Fibroblast of mammary gland (primary cell): Measurements from ENCODE around the gene DNM3.
"Not testable (repeated sequence)": the region's sequence is repeated elsewhere in the genome, so short reads cannot be mapped to it uniquely, and the experiment has no call there.

Experiments
- DNase-seq: peaks from one replicate; pipeline ENCODE4 v3.0.0-alpha.2; 2010; ENCODE audit warnings: low read depth
- H3K4me3 ChIP-seq: 2 replicates; pipeline ENCODE4 v1.5.1; 2011; ENCODE audit warnings: low read depth, mild to moderate bottlenecking, low read length, moderate library complexity; ENCODE audit not compliant: control insufficient read depth
- TF ChIP-seq, protein P1 (sequence below): conservative IDR thresholded peaks from 2 replicates; pipeline ENCODE4 v1.5.1; 2011; ENCODE audit warnings: low read depth, low read length, inconsistent platforms; ENCODE audit not compliant: control insufficient read depth, insufficient read depth

DNM3 gene

DNA sequence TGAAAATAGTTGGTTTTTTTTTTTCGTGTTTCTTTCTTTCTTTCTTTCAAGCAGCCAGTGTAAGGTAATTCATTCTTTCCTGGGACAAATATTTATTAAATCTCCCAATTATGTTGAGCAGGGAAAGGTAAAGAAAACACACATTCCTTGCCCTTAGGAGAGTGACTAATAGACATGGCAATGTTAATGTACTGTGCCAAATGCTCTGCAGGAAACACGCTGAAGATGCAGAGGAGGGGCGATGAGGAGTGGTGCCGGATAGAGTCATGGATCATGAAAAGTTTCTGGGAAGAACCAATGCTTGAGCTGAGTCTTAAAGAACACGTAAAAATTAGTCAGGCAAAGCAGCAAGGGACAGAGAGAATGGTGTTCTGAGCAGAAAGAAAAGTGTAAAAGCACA is 199.2 kb downstream of the DNM3 start:
- H3K4me3 ChIP-seq: no peak overlapping the region
- DNase-seq: peak; percentile 31
- TF ChIP-seq, protein P1, sequence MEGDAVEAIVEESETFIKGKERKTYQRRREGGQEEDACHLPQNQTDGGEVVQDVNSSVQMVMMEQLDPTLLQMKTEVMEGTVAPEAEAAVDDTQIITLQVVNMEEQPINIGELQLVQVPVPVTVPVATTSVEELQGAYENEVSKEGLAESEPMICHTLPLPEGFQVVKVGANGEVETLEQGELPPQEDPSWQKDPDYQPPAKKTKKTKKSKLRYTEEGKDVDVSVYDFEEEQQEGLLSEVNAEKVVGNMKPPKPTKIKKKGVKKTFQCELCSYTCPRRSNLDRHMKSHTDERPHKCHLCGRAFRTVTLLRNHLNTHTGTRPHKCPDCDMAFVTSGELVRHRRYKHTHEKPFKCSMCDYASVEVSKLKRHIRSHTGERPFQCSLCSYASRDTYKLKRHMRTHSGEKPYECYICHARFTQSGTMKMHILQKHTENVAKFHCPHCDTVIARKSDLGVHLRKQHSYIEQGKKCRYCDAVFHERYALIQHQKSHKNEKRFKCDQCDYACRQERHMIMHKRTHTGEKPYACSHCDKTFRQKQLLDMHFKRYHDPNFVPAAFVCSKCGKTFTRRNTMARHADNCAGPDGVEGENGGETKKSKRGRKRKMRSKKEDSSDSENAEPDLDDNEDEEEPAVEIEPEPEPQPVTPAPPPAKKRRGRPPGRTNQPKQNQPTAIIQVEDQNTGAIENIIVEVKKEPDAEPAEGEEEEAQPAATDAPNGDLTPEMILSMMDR: no peak

DNA sequence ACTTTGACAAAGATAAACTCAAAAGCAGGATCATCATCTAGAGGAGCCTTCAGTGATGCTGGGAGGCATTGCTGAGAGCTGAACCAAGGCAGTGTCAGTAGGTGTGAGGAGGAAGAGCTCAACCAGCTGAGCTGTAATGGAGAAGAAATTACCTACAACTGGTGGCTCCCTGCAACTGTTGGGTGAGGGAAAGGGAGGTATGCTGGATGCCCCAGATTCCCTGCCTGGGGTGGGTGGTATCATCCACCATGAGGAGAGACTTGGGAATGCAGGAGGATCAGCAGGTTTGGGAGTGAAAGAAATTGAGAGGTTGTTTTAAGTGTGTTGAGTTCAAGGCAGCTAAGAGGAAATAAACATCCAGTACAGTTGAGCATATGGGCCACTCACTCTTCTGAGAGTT is 199.8 kb downstream of the DNM3 start:
- TF ChIP-seq, protein P1: no peak
- DNase-seq: no peak
- no peak overlapping the region for H3K4me3 ChIP-seq

DNA sequence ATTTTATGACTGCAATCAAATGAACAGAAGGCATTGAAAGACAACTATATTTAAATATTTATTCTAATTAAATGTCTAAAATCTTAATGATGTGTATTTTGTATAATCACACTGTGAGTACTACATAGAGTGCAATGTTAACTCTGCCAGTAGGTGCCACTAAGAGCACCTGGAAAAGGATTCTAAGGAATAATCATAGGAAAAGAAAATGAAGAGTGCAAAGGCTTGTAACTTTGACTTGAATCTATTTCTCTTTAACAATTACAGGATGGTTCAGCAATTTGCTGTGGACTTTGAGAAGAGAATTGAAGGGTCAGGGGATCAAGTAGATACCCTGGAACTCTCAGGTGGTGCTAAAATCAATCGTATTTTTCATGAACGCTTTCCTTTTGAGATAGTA is 200.4 kb downstream of the DNM3 start:
- H3K4me3 ChIP-seq: no peak overlapping the region
- TF ChIP-seq, protein P1: peak; percentile 53
- peak; percentile 49 for DNase-seq

DNA sequence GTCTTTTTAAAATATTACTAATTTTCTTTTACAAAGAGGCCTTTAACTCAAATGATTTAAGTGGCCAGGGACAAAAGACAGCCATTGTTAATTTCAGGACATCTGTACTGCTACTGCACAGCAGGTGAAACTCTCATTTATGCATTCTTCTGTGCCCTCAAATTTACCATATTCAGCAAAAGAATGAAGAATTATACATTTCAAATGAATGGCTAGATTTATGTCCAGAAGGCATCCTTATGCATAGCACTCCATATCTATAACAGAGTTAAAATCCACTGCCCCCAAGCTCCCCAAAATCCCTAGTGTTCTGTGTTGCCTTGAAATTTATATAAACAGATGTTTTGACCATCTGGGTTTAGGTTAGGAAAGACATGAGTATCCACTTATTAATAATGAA is 202.6 kb downstream of the DNM3 start:
- no peak overlapping the region for H3K4me3 ChIP-seq
- no peak for DNase-seq
- TF ChIP-seq, protein P1: no peak

DNA sequence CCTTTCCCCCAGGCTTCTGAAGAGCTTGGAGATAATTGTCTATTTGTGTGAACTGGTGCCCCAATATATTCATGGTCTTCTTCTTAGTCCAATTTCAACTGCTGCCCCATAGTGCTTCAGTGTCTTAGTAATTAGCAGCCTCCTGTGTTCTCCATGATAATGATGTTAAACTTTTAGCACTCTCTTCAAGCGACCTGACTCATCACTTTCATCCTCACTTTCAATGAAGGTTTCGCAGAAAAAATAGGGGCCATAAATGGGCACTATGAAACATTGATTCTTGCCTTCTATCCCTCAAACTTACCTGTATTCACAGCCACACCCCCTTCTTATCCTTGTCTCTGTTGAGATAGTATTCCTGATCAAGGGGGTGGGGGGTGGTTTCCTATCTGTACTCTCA is 210.6 kb downstream of the DNM3 start:
- H3K4me3 ChIP-seq: no peak overlapping the region
- TF ChIP-seq, protein P1: no peak
- DNase-seq: no peak

DNA sequence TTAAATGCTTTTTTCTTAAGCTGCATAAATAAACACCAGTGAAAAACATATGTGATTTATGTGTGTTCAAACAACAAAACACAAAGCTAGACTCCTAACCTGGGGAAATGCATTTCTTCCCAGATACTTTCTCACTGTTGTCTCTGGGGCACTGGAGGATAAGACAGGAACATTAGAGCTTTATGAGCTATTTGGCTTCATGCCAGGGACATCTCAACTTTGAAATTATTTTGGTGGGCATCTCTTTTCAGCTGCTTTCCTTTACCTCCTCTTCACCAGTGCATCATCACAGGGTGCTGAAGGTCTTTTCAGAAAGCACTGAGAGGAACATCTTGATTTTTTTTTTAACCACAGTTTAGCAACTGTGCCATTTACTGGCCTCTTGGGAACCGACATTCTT is 212.9 kb downstream of the DNM3 start:
- peak; percentile 14 for DNase-seq
- TF ChIP-seq, protein P1: no peak
- H3K4me3 ChIP-seq: no peak overlapping the region

DNA sequence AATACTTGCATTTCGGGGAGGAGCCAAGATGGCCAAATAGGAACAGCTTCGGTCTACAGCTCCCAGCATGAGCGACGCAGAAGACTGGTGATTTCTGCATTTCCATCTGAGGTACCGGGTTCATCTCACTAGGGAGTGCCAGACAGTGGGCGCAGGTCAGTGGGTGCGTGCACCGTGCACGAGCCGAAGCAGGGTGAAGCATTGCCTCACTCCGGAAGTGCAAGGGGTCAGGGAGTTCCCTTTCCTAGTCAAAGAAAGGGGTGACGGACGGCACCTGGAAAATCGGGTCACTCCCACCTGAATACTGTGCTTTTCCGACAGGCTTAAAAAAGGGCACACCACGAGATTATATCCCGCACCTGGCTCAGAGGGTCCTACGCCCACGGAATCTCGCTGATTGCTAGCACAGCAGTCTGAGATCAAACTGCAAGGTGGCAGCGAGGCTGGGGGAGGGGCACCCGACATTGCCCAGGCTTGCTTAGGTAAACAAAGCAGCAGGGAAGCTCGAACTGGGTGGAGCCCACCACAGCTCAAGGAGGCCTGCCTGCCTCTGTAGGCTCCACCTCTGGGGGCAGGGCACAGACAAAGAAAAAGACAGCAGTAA is 214.6 kb downstream of the DNM3 start:
- DNase-seq, H3K4me3 ChIP-seq: not testable (repeated sequence)
